ENCODE measurements around the gene AKNA.

Gene AKNA

GRCh38 chr9:114378883-114379282 is 8.9 kb downstream of the AKNA start:
- ChIA-PET CTCF (no interaction called here), POLR2A (ENCODE audit: low non-redundant PET) (no interaction called here)
- TF ChIP-seq, protein P1, sequence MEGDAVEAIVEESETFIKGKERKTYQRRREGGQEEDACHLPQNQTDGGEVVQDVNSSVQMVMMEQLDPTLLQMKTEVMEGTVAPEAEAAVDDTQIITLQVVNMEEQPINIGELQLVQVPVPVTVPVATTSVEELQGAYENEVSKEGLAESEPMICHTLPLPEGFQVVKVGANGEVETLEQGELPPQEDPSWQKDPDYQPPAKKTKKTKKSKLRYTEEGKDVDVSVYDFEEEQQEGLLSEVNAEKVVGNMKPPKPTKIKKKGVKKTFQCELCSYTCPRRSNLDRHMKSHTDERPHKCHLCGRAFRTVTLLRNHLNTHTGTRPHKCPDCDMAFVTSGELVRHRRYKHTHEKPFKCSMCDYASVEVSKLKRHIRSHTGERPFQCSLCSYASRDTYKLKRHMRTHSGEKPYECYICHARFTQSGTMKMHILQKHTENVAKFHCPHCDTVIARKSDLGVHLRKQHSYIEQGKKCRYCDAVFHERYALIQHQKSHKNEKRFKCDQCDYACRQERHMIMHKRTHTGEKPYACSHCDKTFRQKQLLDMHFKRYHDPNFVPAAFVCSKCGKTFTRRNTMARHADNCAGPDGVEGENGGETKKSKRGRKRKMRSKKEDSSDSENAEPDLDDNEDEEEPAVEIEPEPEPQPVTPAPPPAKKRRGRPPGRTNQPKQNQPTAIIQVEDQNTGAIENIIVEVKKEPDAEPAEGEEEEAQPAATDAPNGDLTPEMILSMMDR (conservative IDR thresholded peaks at IDR 0.05; ENCODE audit: low read depth) = no peak
- DNase-seq (ENCODE audit: low spot score) = no peak
- no peak overlapping the region for H3K27ac ChIP-seq

GRCh38 chr9:114378016-114378415 is 9.8 kb downstream of the AKNA start:
- POLR2A ChIA-PET (ENCODE audit: low non-redundant PET) = no interaction called here
- TF ChIP-seq, protein P1 (conservative IDR thresholded peaks at IDR 0.05; ENCODE audit: low read depth) = no peak
- no peak overlapping the region for H3K27ac ChIP-seq
- CTCF ChIA-PET = interaction anchor here (0.9 kb wide), 1 partner anchor 28 kb away, joined by 3 read pairs; no protein-coding TSS in a partner anchor
- DNase-seq (ENCODE audit: low spot score) = no peak

GRCh38 chr9:114376586-114377445 is 11.0 kb downstream of the AKNA start:
- DNase-seq (ENCODE audit: low spot score) = no peak
- ChIA-PET POLR2A (ENCODE audit: low non-redundant PET) (no interaction called here), CTCF (no interaction called here)
- TF ChIP-seq, protein P1 (conservative IDR thresholded peaks at IDR 0.05; ENCODE audit: low read depth) = no peak
- H3K27ac ChIP-seq = no peak overlapping the region

DNA sequence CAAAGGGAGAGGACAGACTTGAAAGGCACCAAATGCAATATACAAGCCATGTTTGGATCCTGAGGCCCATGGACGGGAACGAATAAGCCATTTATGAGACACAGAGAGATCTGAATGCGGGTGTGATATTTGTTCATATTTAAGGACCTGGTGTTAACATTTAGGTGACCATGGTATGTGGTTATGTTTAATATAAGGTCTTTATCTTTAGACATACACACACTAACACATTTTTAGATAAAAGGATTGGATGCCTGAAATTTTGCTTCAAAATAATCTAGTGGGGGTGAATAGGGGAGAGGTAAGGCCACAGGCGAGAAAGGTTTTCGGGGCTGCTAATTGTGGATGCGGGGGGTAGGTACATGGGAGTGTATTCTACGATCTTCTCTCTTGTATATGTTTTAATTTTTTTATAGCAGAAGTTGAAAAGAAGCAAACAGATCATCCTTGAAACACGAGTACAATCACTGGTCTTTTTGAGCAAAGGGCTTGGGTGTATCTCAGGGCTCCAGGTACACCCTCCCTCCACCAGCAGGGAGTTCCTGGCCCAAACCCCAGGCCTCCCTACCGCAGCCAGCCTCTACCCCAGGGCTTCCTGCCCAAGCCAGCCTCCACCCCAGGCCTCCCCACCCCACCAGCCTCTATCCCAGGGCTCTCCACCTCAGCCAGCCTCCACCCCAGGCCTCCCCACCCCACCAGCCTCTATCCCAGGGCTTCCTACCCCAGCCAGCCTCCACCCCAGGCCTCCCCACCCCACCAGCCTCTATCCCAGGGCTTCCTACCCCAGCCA is 12.2 kb downstream of the AKNA start:
- ChIA-PET POLR2A (ENCODE audit: low non-redundant PET) (no interaction called here), CTCF (no interaction called here)
- no peak for DNase-seq (ENCODE audit: low spot score)
- TF ChIP-seq, protein P1 (conservative IDR thresholded peaks at IDR 0.05; ENCODE audit: low read depth) = no peak
- no peak overlapping the region for H3K27ac ChIP-seq

- TF ChIP-seq, protein P1 (conservative IDR thresholded peaks at IDR 0.05; ENCODE audit: low read depth) = no peak
- no peak for DNase-seq (ENCODE audit: low spot score)
- ChIA-PET POLR2A (ENCODE audit: low non-redundant PET) (no interaction called here), CTCF (no interaction called here)
- no peak overlapping the region for H3K27ac ChIP-seq
Measured at GRCh38 chr9:114374936-114375335, 12.8 kb downstream of the AKNA start.

- no peak for DNase-seq (ENCODE audit: low spot score)
- no peak overlapping the region for H3K27ac ChIP-seq
- POLR2A ChIA-PET (ENCODE audit: low non-redundant PET) = no interaction called here
- TF ChIP-seq, protein P1 (conservative IDR thresholded peaks at IDR 0.05; ENCODE audit: low read depth) = no peak
- CTCF ChIA-PET = no interaction called here
Measured at GRCh38 chr9:114373960-114374730, 13.6 kb downstream of the AKNA start.

Measured in RWPE1 (cell line).